Lower leg skin (tissue), 3 donors: ENCODE measurements around the gene SPACDR.

Source experiments
- POLR2A ChIP-seq, 2 donors: fragments of 450-650 bp; IDR thresholded peaks; one replicate each; pipeline ENCODE4 v1.6.1; 2016 to 2017; ENCODE audit warnings: antibody characterized with exemption in 2 of 2, mild to moderate bottlenecking in 1 of 2, moderate library complexity in 1 of 2
- TF ChIP-seq, protein P1 (sequence below), 3 donors: fragments of 450-650 bp; IDR thresholded peaks; one replicate each; pipeline ENCODE4 v1.5.1; 2016; ENCODE audit warnings: antibody characterized with exemption in 3 of 3, mild to moderate bottlenecking in 3 of 3, moderate library complexity in 2 of 3

DNA sequence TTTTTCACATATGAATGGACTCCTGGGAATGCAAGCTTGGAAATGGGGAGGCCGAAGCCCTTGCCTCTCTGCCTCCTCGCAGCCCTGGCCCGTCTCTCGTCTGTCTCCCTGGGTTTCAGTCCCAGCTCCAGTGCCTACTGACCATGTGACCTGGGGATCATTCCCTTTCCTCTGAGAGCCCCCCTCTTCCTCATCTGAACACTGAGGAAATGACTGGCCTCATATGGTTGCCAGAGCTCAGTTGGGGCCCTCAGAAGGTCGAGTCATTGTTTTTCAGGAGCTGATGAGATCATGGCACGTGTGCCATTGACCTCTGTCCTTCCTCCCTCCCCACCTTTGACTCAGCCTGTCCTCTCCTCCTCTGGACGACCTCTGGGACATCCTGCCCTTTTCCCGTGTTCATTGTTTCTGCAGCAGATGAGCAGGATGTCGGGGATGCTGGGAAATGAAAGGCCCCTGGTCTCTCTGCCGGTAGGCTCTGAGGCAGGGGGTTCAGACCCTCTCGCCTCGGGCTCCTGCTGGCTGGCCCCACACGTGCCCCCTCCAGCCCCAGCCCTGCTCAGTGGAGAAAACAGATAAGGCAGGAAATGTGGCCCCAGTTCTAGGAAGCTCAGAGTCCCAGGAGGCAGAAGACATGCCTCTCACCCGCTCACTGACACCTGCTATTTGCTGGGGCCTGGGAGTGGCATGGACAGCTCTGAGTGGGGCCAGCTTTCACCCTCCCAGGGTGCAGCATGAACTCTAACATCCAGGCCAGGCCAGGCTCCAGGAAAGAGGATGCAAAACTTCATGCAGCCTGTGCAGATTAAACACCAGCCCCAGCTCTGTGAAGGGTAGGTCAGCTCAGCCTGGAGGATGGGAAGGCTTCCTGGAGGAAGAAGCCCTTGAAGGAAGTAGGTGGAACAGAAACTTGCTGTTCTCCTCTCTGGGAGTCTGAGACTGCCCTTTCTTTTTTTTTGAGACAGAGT lies 19.5 kb downstream of the SPACDR start:
- TF ChIP-seq, protein P1, sequence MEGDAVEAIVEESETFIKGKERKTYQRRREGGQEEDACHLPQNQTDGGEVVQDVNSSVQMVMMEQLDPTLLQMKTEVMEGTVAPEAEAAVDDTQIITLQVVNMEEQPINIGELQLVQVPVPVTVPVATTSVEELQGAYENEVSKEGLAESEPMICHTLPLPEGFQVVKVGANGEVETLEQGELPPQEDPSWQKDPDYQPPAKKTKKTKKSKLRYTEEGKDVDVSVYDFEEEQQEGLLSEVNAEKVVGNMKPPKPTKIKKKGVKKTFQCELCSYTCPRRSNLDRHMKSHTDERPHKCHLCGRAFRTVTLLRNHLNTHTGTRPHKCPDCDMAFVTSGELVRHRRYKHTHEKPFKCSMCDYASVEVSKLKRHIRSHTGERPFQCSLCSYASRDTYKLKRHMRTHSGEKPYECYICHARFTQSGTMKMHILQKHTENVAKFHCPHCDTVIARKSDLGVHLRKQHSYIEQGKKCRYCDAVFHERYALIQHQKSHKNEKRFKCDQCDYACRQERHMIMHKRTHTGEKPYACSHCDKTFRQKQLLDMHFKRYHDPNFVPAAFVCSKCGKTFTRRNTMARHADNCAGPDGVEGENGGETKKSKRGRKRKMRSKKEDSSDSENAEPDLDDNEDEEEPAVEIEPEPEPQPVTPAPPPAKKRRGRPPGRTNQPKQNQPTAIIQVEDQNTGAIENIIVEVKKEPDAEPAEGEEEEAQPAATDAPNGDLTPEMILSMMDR (IDR thresholded peaks at IDR 0.05), result peak in 1 of 3 donors; percentile 37
- TF ChIP-seq POLR2A (IDR thresholded peaks at IDR 0.05), result no peak
